HCT116 (cell line): ENCODE data around the gene SFTPA2. TPM values are rescaled to one million over a fixed set of nuclear protein-coding genes. Genes with fewer than 3 reads are reported as not detected.

Experiments used
- ATAC-seq: fragments of 200-7000 bp; cut with Tn5 transposase; 2 replicates; pipeline ENCODE4 v1.9.1; 2020; ENCODE audit warnings: mild to moderate bottlenecking, moderate library complexity
- BruUV-seq: library from RNA; stranded (reverse); fragments of 400-500 nt; replicated peaks from 2 replicates; lab custom pipeline; 2021; lab: Mats Ljungman, UMichigan
- CTCF ChIA-PET: fragments of 300-600 bp; sonication (Branson Sonifier 250); formaldehyde crosslinking; loops from one replicate; lab custom pipeline; 2021; ENCODE audit warnings: antibody characterized with exemption; lab: Charles Lee
- POLR2A ChIA-PET: fragments of 300-600, 350-600 bp; sonication (Branson Sonifier 250); formaldehyde crosslinking; loops from one replicate; lab custom pipeline; 2021; ENCODE audit warnings: antibody characterized with exemption; lab: Charles Lee
- RAD21 ChIA-PET, 2 experiments: fragments of 300-600 bp; sonication (Branson Sonifier 250); formaldehyde crosslinking; loops; one replicate each; lab custom pipeline; 2023; ENCODE audit warnings: low total read pairs in 2 of 2; ENCODE audit not compliant: uncharacterized antibody in 2 of 2, unreplicated experiment in 2 of 2, low non-redundant PET in 1 of 2; lab: Charles Lee
- DNase-seq: peaks from one replicate; pipeline ENCODE4 v3.0.0-alpha.2; 2010; ENCODE audit warnings: low read depth, low spot score
- H2AFZ ChIP-seq: fragments of 200-600 bp; shearing (Covaris generic), sonication (generic); 2 replicates; pipeline ENCODE4 v1.6.1; 2017; ENCODE audit warnings: low read depth, mixed run types, mixed read lengths, antibody characterized with exemption, low read length; ENCODE audit not compliant: poor library complexity, severe bottlenecking
- H3K27ac ChIP-seq: 2 replicates; pipeline ENCODE4 v1.5.1; 2012; ENCODE audit warnings: low read depth, low read length
- H3K27me3 ChIP-seq: fragments of 200-600 bp; sonication (generic); 2 replicates; pipeline ENCODE4 v1.6.1; 2016; ENCODE audit warnings: mixed run types, low read length, mixed read lengths; ENCODE audit not compliant: insufficient read depth
- H3K36me3 ChIP-seq, 2 experiments: fragments of 200-500 bp in 1 of 2; fragments of 200-600 bp in 1 of 2; sonication (Bioruptor generic) in 1 of 2; sonication (generic) in 1 of 2; 2 replicates each; pipeline versions ENCODE4 v1.5.1 to v1.6.1; 2014 to 2016; ENCODE audit warnings: low read length in 2 of 2, inconsistent platforms in 1 of 2, mixed read lengths in 1 of 2, mixed run types in 1 of 2; ENCODE audit not compliant: insufficient read depth in 2 of 2, control insufficient read depth in 1 of 2
- H3K4me1 ChIP-seq, 2 experiments: fragments of 200-600 bp in 1 of 2; sonication (generic) in 1 of 2; 2 replicates each; pipeline versions ENCODE4 v1.5.1 to v1.6.1; 2012 to 2017; ENCODE audit warnings: low read length in 2 of 2, inconsistent platforms in 1 of 2, mild to moderate bottlenecking in 1 of 2, mixed read lengths in 1 of 2, mixed run types in 1 of 2, moderate library complexity in 1 of 2; ENCODE audit not compliant: insufficient read depth in 2 of 2, control insufficient read depth in 1 of 2
- H3K4me2 ChIP-seq: fragments of 200-600 bp; sonication (generic); 2 replicates; pipeline ENCODE4 v1.6.1; 2017; ENCODE audit warnings: mixed run types, low read length, mixed read lengths
- H3K4me3 ChIP-seq, 2 experiments: fragments of 200-600 bp in 1 of 2; sonication (generic) in 1 of 2; replicated peaks in 1 of 2; 2 replicates each; pipeline ENCODE4 v1.5.1; 2011 to 2016; ENCODE audit warnings: low read length in 2 of 2, control low read depth in 1 of 2, low read depth in 1 of 2, mild to moderate bottlenecking in 1 of 2, mixed read lengths in 1 of 2, mixed run types in 1 of 2
- H3K79me2 ChIP-seq: fragments of 200-600 bp; sonication (generic); 2 replicates; pipeline ENCODE4 v1.6.1; 2017; ENCODE audit warnings: mild to moderate bottlenecking, mixed run types, low read length, moderate library complexity, mixed read lengths; ENCODE audit not compliant: insufficient read depth
- H3K9ac ChIP-seq: fragments of 200-600 bp; sonication (generic); 2 replicates; pipeline ENCODE4 v1.6.1; 2016; ENCODE audit warnings: low read length, mixed read lengths
- H3K9me2 ChIP-seq: fragments of 200-600 bp; sonication (generic), shearing (Covaris generic); 2 replicates; pipeline ENCODE4 v1.6.1; 2017; ENCODE audit warnings: mixed run types, mild to moderate bottlenecking, moderate library complexity; ENCODE audit not compliant: insufficient read depth
- H3K9me3 ChIP-seq, 2 experiments: fragments of 200-500 bp in 1 of 2; fragments of 200-600 bp in 1 of 2; sonication (Bioruptor generic) in 1 of 2; sonication (generic) in 1 of 2; 2 replicates each; pipeline ENCODE4 v1.6.1; 2014 to 2017; ENCODE audit warnings: low read length in 2 of 2, mixed read lengths in 2 of 2, inconsistent platforms in 1 of 2, low read depth in 1 of 2, mild to moderate bottlenecking in 1 of 2, mixed run types in 1 of 2, moderate library complexity in 1 of 2; ENCODE audit not compliant: control insufficient read depth in 1 of 2, insufficient read depth in 1 of 2
- H4K20me1 ChIP-seq: fragments of 200-600 bp; sonication (generic), shearing (Covaris generic); 2 replicates; pipeline ENCODE4 v1.6.1; 2017; ENCODE audit warnings: mixed run types, mild to moderate bottlenecking, moderate library complexity; ENCODE audit not compliant: insufficient read depth
- CBX3 ChIP-seq: IDR thresholded peaks from 2 replicates; pipeline ENCODE4 v1.6.1; 2012; ENCODE audit warnings: low read depth
- CEBPB ChIP-seq: IDR thresholded peaks from 2 replicates; pipeline ENCODE4 v1.6.1; 2012; ENCODE audit warnings: low read depth
- FOSL1 ChIP-seq: IDR thresholded peaks from 2 replicates; pipeline ENCODE4 v1.6.1; 2012; ENCODE audit warnings: low read depth
- POLR2AphosphoS5 ChIP-seq: IDR thresholded peaks from 2 replicates; pipeline ENCODE4 v1.6.1; 2011; ENCODE audit warnings: mild to moderate bottlenecking, low read depth, low read length, moderate library complexity
- SIN3A ChIP-seq: IDR thresholded peaks from 2 replicates; pipeline ENCODE4 v1.6.1; 2012; ENCODE audit warnings: low read depth
- TCF7L2 ChIP-seq: IDR thresholded peaks from 2 replicates; pipeline ENCODE4 v1.7.0; 2011; ENCODE audit warnings: borderline replicate concordance, inconsistent platforms; ENCODE audit not compliant: insufficient read depth, insufficient read length; ENCODE audit errors: extremely low read depth
- ZFX ChIP-seq: fragments of 450-650 bp; IDR thresholded peaks from 2 replicates; pipeline ENCODE4 v1.6.1; 2017
- intact Hi-C: fragments of 100-400 bp; cut with micrococcal nuclease; formaldehyde crosslinking; loops from 2 replicates; pipeline ENCODE4 v1.10.0; 2022
- total RNA-seq: library from RNA; stranded (reverse); gene quantifications from one replicate; pipeline ENCODE4 v1.2.1, GENCODE V29; 2021; ENCODE audit not compliant: unreplicated experiment
- TF ChIP-seq, protein P1 (sequence below): IDR thresholded peaks from 2 replicates; pipeline ENCODE4 v1.6.1; 2012; ENCODE audit warnings: low read depth
- TF ChIP-seq, protein P2 (sequence below): IDR thresholded peaks from 2 replicates; pipeline ENCODE4 v1.6.1; 2011; ENCODE audit warnings: mild to moderate bottlenecking, low read length, moderate library complexity; ENCODE audit not compliant: insufficient replicate concordance; ENCODE audit errors: extremely low read depth

SFTPA2 gene
- total RNA-seq, 1 experiment from 2014 or later: 6.9 TPM

DNA sequence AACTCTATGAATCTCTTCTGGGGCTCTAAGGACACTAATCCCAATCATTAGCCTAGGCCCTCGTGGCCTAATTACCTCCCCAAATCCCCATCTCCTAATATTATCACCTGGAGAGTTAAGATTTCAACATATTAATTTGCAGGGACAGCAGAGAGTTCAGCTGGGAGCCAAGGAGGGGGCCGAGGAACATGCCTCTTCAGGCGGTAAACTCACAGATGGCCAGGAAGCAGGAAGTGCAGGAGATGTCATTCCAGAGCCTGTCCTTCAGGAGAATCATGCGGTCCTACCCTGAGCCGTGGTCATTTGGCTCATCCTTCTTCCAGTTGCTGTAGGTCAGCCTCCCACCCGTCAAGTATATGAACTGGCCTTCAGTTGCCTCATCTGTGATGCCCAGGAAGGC is 21.9 kb upstream of the SFTPA2 start:
- no peak overlapping the region for H3K4me3 ChIP-seq
- TF ChIP-seq, protein P1, sequence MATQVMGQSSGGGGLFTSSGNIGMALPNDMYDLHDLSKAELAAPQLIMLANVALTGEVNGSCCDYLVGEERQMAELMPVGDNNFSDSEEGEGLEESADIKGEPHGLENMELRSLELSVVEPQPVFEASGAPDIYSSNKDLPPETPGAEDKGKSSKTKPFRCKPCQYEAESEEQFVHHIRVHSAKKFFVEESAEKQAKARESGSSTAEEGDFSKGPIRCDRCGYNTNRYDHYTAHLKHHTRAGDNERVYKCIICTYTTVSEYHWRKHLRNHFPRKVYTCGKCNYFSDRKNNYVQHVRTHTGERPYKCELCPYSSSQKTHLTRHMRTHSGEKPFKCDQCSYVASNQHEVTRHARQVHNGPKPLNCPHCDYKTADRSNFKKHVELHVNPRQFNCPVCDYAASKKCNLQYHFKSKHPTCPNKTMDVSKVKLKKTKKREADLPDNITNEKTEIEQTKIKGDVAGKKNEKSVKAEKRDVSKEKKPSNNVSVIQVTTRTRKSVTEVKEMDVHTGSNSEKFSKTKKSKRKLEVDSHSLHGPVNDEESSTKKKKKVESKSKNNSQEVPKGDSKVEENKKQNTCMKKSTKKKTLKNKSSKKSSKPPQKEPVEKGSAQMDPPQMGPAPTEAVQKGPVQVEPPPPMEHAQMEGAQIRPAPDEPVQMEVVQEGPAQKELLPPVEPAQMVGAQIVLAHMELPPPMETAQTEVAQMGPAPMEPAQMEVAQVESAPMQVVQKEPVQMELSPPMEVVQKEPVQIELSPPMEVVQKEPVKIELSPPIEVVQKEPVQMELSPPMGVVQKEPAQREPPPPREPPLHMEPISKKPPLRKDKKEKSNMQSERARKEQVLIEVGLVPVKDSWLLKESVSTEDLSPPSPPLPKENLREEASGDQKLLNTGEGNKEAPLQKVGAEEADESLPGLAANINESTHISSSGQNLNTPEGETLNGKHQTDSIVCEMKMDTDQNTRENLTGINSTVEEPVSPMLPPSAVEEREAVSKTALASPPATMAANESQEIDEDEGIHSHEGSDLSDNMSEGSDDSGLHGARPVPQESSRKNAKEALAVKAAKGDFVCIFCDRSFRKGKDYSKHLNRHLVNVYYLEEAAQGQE: no peak
- no peak for TF ChIP-seq FOSL1
- ChIA-PET POLR2A (no interaction called here), CTCF (no interaction called here), RAD21 (no interaction called here)
- no peak overlapping the region for H3K4me2 ChIP-seq
- H3K9ac ChIP-seq: no peak overlapping the region
- H3K27me3 ChIP-seq: no peaks in the 10 kb centered on the region
- no peaks in the 10 kb centered on the region for H3K36me3 ChIP-seq
- H3K27ac ChIP-seq: no peak overlapping the region
- no peaks in the 10 kb centered on the region for H3K9me2 ChIP-seq
- ATAC-seq: no peak
- no peaks in the 10 kb centered on the region for H4K20me1 ChIP-seq
- no peaks in the 10 kb centered on the region for H3K9me3 ChIP-seq
- no peak for DNase-seq
- no peak overlapping the region for H2AFZ ChIP-seq
- intact Hi-C loops: no loop called here
- no TSS peak for BruUV-seq
- H3K79me2 ChIP-seq: no peaks in the 10 kb centered on the region
- no peaks in the 10 kb centered on the region for H3K4me1 ChIP-seq

DNA sequence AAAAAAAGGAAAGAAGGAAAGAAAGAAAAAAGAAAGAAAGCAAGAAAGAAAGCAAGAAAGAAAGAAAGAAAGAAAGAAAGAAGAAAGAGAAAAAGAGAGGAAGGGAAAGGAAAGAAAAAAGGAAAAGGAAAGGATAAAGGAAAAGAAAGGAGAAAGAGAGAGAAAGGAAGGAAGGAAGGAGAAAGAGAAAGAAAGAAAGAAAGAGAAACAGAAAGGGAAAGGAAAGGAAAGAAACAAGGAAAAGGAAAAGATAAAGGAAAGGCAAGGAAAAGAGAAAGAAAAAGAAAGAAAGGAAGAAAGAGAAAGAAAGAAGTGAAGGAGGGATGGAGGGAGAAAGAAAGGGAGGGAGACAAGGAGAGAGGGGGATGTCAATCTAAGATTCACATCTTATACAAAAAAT is 20.8 kb upstream of the SFTPA2 start:
- no peaks in the 10 kb centered on the region for H3K79me2 ChIP-seq
- H3K4me3 ChIP-seq: no peak overlapping the region
- ChIA-PET RAD21 (no interaction called here), CTCF (no interaction called here), POLR2A (no interaction called here)
- H3K4me1 ChIP-seq: no peaks in the 10 kb centered on the region
- H3K9me2 ChIP-seq: no peaks in the 10 kb centered on the region
- no peak overlapping the region for H3K4me2 ChIP-seq
- DNase-seq (no peak), ATAC-seq (no peak)
- H3K27ac ChIP-seq: no peak overlapping the region
- H3K9me3 ChIP-seq: no peaks in the 10 kb centered on the region
- H3K9ac ChIP-seq: no peak overlapping the region
- no peak overlapping the region for H2AFZ ChIP-seq
- no peaks in the 10 kb centered on the region for H4K20me1 ChIP-seq
- H3K36me3 ChIP-seq: no peaks in the 10 kb centered on the region
- TF ChIP-seq, protein P2, sequence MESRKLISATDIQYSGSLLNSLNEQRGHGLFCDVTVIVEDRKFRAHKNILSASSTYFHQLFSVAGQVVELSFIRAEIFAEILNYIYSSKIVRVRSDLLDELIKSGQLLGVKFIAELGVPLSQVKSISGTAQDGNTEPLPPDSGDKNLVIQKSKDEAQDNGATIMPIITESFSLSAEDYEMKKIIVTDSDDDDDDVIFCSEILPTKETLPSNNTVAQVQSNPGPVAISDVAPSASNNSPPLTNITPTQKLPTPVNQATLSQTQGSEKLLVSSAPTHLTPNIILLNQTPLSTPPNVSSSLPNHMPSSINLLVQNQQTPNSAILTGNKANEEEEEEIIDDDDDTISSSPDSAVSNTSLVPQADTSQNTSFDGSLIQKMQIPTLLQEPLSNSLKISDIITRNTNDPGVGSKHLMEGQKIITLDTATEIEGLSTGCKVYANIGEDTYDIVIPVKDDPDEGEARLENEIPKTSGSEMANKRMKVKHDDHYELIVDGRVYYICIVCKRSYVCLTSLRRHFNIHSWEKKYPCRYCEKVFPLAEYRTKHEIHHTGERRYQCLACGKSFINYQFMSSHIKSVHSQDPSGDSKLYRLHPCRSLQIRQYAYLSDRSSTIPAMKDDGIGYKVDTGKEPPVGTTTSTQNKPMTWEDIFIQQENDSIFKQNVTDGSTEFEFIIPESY: no peak
- no peak for TF ChIP-seq TCF7L2
- TF ChIP-seq CBX3: no peak
- TF ChIP-seq POLR2AphosphoS5: no peak
- no peak for TF ChIP-seq SIN3A
- no peak for TF ChIP-seq CEBPB
- TF ChIP-seq ZFX: no peak
- intact Hi-C loops: no loop called here
- BruUV-seq: no TSS peak
- no peaks in the 10 kb centered on the region for H3K27me3 ChIP-seq
